Calu3 (cell line): ENCODE data around the gene OLFM4. TPM values are rescaled to one million over a fixed set of nuclear protein-coding genes. Genes with fewer than 3 reads are reported as not detected.

Experiments
- BruUV-seq: library from RNA; stranded (reverse); fragments of 400-500 nt; replicated peaks from 2 replicates; lab custom pipeline; 2021; lab: Mats Ljungman, UMichigan
- CTCF ChIA-PET: fragments of 300-600 bp; sonication (Branson Sonifier 250); formaldehyde crosslinking; loops from one replicate; lab custom pipeline; 2022; ENCODE audit warnings: antibody characterized with exemption; lab: Charles Lee
- DNase-seq: peaks from one replicate; pipeline ENCODE4 v3.0.0; 2022
- H3K27ac Mint-ChIP-seq: one replicate; pipeline ENCODE4 v1.8.0; 2022; ENCODE audit warnings: mixed read lengths; ENCODE audit not compliant: unreplicated experiment
- H3K27me3 Mint-ChIP-seq: one replicate; pipeline ENCODE4 v1.8.0; 2022; ENCODE audit warnings: mixed read lengths; ENCODE audit not compliant: unreplicated experiment
- H3K36me3 Mint-ChIP-seq: one replicate; pipeline ENCODE4 v1.8.0; 2022; ENCODE audit warnings: mild to moderate bottlenecking, moderate library complexity, mixed read lengths; ENCODE audit not compliant: insufficient read depth, unreplicated experiment
- H3K4me1 Mint-ChIP-seq: one replicate; pipeline ENCODE4 v1.8.0; 2022; ENCODE audit warnings: mild to moderate bottlenecking, low read depth, mixed read lengths; ENCODE audit not compliant: unreplicated experiment
- H3K4me3 Mint-ChIP-seq: one replicate; pipeline ENCODE4 v1.8.0; 2022; ENCODE audit warnings: mild to moderate bottlenecking, low read depth, moderate library complexity, mixed read lengths; ENCODE audit not compliant: unreplicated experiment
- H3K9me3 Mint-ChIP-seq: one replicate; pipeline ENCODE4 v1.8.0; 2022; ENCODE audit warnings: low read depth, mixed read lengths; ENCODE audit not compliant: unreplicated experiment
- intact Hi-C: fragments of 100-400 bp; cut with micrococcal nuclease; formaldehyde crosslinking; loops from one replicate; pipeline ENCODE4 v1.10.0; 2022; ENCODE audit not compliant: unreplicated experiment
- total RNA-seq: library from RNA; stranded (reverse); gene quantifications from 2 replicates; pipeline ENCODE4 v1.2.3, GENCODE V29; 2022
- TF ChIP-seq, protein P1 (sequence below): fragments of 200-600 bp; IDR thresholded peaks from one replicate; pipeline ENCODE4 v1.8.0; 2022; ENCODE audit warnings: antibody characterized with exemption; ENCODE audit not compliant: unreplicated experiment

The OLFM4 gene
- total RNA-seq, 1 experiment from 2014 or later: 33.5 TPM

DNA sequence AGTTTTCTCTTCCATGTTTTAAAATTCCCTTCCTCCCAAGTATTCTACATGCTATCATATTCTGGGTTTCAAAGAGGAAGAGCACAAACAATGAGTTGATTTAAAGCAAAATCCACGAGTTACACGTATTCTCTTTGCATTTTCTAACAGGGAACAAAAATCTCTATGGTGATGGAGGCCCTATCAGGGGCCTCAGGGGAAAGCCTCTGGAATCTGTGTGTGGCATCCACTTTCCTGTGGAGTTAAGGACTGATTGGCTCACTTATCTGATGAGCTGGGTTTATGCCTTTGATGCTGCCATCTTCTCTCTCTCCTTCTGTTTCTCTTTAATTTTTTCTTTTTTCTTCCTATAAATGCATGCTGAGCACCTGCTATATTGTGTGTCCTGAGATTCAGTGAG lies 14.8 kb downstream of the OLFM4 start:
- Mint-ChIP-seq H3K9me3 (peaks cover 2% of the 10 kb centered on the region), H3K36me3 (no peaks in the 10 kb centered on the region), H3K27ac (no peak overlapping the region), H3K4me3 (no peak overlapping the region), H3K4me1 (peaks cover 12% of the 10 kb centered on the region), H3K27me3 (peaks cover 15% of the 10 kb centered on the region)
- intact Hi-C loops: no loop called here
- DNase-seq: no peak
- TF ChIP-seq, protein P1, sequence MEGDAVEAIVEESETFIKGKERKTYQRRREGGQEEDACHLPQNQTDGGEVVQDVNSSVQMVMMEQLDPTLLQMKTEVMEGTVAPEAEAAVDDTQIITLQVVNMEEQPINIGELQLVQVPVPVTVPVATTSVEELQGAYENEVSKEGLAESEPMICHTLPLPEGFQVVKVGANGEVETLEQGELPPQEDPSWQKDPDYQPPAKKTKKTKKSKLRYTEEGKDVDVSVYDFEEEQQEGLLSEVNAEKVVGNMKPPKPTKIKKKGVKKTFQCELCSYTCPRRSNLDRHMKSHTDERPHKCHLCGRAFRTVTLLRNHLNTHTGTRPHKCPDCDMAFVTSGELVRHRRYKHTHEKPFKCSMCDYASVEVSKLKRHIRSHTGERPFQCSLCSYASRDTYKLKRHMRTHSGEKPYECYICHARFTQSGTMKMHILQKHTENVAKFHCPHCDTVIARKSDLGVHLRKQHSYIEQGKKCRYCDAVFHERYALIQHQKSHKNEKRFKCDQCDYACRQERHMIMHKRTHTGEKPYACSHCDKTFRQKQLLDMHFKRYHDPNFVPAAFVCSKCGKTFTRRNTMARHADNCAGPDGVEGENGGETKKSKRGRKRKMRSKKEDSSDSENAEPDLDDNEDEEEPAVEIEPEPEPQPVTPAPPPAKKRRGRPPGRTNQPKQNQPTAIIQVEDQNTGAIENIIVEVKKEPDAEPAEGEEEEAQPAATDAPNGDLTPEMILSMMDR: no peak
- CTCF ChIA-PET: interaction anchor here (0.9 kb wide), 1 partner anchor 75 kb away, joined by 3 read pairs; no protein-coding TSS in a partner anchor
- no TSS peak for BruUV-seq

- H3K27ac Mint-ChIP-seq: no peak overlapping the region
- H3K36me3 Mint-ChIP-seq: no peaks in the 10 kb centered on the region
- peaks cover 2% of the 10 kb centered on the region for H3K9me3 Mint-ChIP-seq
- intact Hi-C loops: no loop called here
- DNase-seq: no peak
- CTCF ChIA-PET: no interaction called here
- no TSS peak for BruUV-seq
- no peak overlapping the region for H3K4me3 Mint-ChIP-seq
- TF ChIP-seq, protein P1: no peak
- peaks cover 12% of the 10 kb centered on the region for H3K27me3 Mint-ChIP-seq
- H3K4me1 Mint-ChIP-seq: peaks cover 12% of the 10 kb centered on the region
Observed at GRCh38 chr13:53045189-53045588, 16.6 kb downstream of the OLFM4 start.

GRCh38 chr13:53048880-53049279 lies 20.3 kb downstream of the OLFM4 start:
- no peak overlapping the region for H3K4me3 Mint-ChIP-seq
- no peaks in the 10 kb centered on the region for H3K36me3 Mint-ChIP-seq
- H3K27ac Mint-ChIP-seq: no peak overlapping the region
- DNase-seq: no peak
- no peaks in the 10 kb centered on the region for H3K9me3 Mint-ChIP-seq
- H3K4me1 Mint-ChIP-seq: peaks cover 12% of the 10 kb centered on the region
- TF ChIP-seq, protein P1: no peak
- intact Hi-C loops: no loop called here
- CTCF ChIA-PET: no interaction called here
- no peaks in the 10 kb centered on the region for H3K27me3 Mint-ChIP-seq
- BruUV-seq: no TSS peak

- no peak for DNase-seq
- Mint-ChIP-seq H3K27me3 (no peaks in the 10 kb centered on the region), H3K27ac (no peak overlapping the region), H3K4me3 (no peak overlapping the region), H3K9me3 (no peaks in the 10 kb centered on the region), H3K4me1 (peaks cover 7% of the 10 kb centered on the region), H3K36me3 (no peaks in the 10 kb centered on the region)
- TF ChIP-seq, protein P1: no peak
- CTCF ChIA-PET: no interaction called here
- intact Hi-C loops: no loop called here
- no TSS peak for BruUV-seq
Observed at GRCh38 chr13:53050151-53050550, 21.5 kb downstream of the OLFM4 start.
